ENCODE data around the gene RFX8. TPM values are rescaled to one million over a fixed set of nuclear protein-coding genes. Genes with fewer than 3 reads are reported as not detected.

The RFX8 gene
- total and polyA plus RNA-seq, 9 of the 15 experiments (the other 6 are each of a cell fraction or from before 2014, with no cell fraction given): not detected

DNA sequence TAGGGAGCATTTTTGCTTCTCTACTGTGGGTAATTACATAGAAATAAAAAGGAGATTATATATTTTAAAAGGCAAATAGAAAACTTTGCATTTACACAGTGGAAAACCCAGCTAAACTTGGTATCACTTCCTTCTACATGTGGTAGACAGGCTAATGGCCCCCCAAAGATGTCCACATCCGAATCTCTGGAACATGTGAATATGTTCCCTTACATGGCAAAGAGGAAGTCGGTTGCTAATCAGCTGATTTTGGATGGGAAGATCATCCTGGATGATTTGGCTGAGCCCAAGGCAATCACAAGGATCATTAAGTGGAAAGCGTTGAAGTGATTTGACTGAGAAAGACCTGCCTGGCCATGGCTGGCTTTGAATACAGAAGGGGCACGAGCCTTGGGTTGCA lies 113.8 kb downstream of the RFX8 start:
- intact Hi-C loops (cut with micrococcal nuclease): no loop called here
- in situ Hi-C loops (cut with MboI): no loop called here
- TF ChIP-seq SRSF9 (IDR thresholded peaks at IDR 0.05; ENCODE audit: borderline replicate concordance, low read depth, low read length) (no peak), JUNB (CRISPR knock-in tag; conservative IDR thresholded peaks at IDR 0.05) (no peak), XRCC5 (IDR thresholded peaks at IDR 0.05; ENCODE audit: low read depth, low read length) (no peak), HNRNPUL1 (IDR thresholded peaks at IDR 0.05; ENCODE audit: low read length) (no peak), ELF2 (CRISPR knock-in tag; IDR thresholded peaks at IDR 0.05) (no peak), GABPA (tag; conservative IDR thresholded peaks at IDR 0.05; ENCODE audit: low read depth) (no peak), BCOR (IDR thresholded peaks at IDR 0.05) (no peak), PTTG1 (tag; IDR thresholded peaks at IDR 0.05; ENCODE audit: low read depth) (no peak)

More for the DNA sequence above, 113.8 kb downstream of the RFX8 start:
- Histone ChIP-seq H3K79me2 (ENCODE audit: control insufficient read depth, insufficient read depth, low read length) (no peaks in the 10 kb centered on the region), H2AFZ (ENCODE audit: low read depth, low read length) (no peak overlapping the region), H3K9ac (ENCODE audit: insufficient read depth in 1 of 2, low read depth in 2 of 2, low read length in 2 of 2) (no peak overlapping the region), H3K27ac (ENCODE audit: extremely low read depth, low read depth, low read length) (no peak overlapping the region), H3K4me1 (replicated peaks in 1 of 2; ENCODE audit: control insufficient read depth in 2 of 2, insufficient read depth in 2 of 2, low read length in 2 of 2) (no peaks in the 10 kb centered on the region), H3K9me3 (replicated peaks; ENCODE audit: control insufficient read depth, insufficient read depth, low read depth, low read length) (no peaks in the 10 kb centered on the region), H3K4me2 (ENCODE audit: insufficient read depth, low read length) (no peak overlapping the region), H4K20me1 (replicated peaks; ENCODE audit: control insufficient read depth, insufficient read depth, low read length) (no peaks in the 10 kb centered on the region), H3K4me3 (no peak overlapping the region), H3K36me3 (ENCODE audit: control insufficient read depth, insufficient read depth, low read length) (no peaks in the 10 kb centered on the region), H3K27me3 (ENCODE audit: control insufficient read depth in 2 of 2, insufficient read depth in 2 of 2, low read length in 2 of 2) (peaks cover 12 to 37% of the 10 kb centered on the region in 2 experiments), H3K9me1 (ENCODE audit: control insufficient read depth, insufficient read depth, low read length) (no peaks in the 10 kb centered on the region)
- BruUV-seq (replicated peaks): no TSS peak
- ChIA-PET CTCF (ENCODE audit: low intra/inter-chr PET ratio) (no interaction called here), POLR2A (interaction anchor here (1.2 kb wide), 1 partner anchor 13 kb away, joined by 3 read pairs; no protein-coding TSS in a partner anchor)
- FAIRE-seq (no peak), ATAC-seq (no peak), DNase-seq (ENCODE audit: extremely low read depth in 1 of 4, low spot score in 3 of 4) (no peak)
- 0% methylated on average over 4 of the region's 4 CpGs for WGBS (ENCODE audit: insufficient coverage, low coverage, missing lambda C conversion rate)

Data from K562 (cell line).